Activated CD4-positive, CD25-positive, alpha-beta regulatory T cell treated with anti-CD3 and anti-CD28 coated beads, Interleukin-2, amount 50 U/mL, for 24 hours (primary cell): ENCODE measurements around the gene KHDRBS1.
A peak's percentile ranks its signal among the peaks of the same experiment; 100 is the strongest.
"Not testable (repeated sequence)": the region's sequence is repeated elsewhere in the genome, so short reads cannot be mapped to it uniquely, and the experiment has no call there.

Experiments used
- ATAC-seq, 2 donors: fragments of 150-1000 bp; cut with Tn5 transposase; one replicate each; pipeline ENCODE4 v1.10.0; 2021; ENCODE audit warnings: mild to moderate bottlenecking in 1 of 2, moderate library complexity in 1 of 2

Gene KHDRBS1

GRCh38 chr1:32065613-32066488, 52.2 kb downstream of the KHDRBS1 start:
- not testable (repeated sequence) for ATAC-seq

GRCh38 chr1:32066489-32066873, 52.8 kb downstream of the KHDRBS1 start:
- peak in 1 of 2 donors; percentile 32 for ATAC-seq

GRCh38 chr1:32068957-32069588, 55.4 kb downstream of the KHDRBS1 start:
- no peak for ATAC-seq

GRCh38 chr1:32071758-32072621, 58.3 kb downstream of the KHDRBS1 start:
- ATAC-seq, result peak in 1 of 2 donors; percentile 0

GRCh38 chr1:32072622-32073298, 59.1 kb downstream of the KHDRBS1 start, which contains the start of gene TMEM39B:
Gene TMEM39B (plus strand): TSS chr1:32072939. CDS start chr1:32073048, 109 bp downstream.
- ATAC-seq, result peak; percentile 90 to 92

- ATAC-seq, result no peak
Observed at GRCh38 chr1:32073299-32074229, 59.9 kb downstream of the KHDRBS1 start.

GRCh38 chr1:32074841-32075240, 61.2 kb downstream of the KHDRBS1 start:
- no peak for ATAC-seq

- ATAC-seq, result no peak
Observed at GRCh38 chr1:32077451-32077850, 63.8 kb downstream of the KHDRBS1 start.

- no peak for ATAC-seq
Observed at GRCh38 chr1:32082022-32082421, 68.4 kb downstream of the KHDRBS1 start.

- ATAC-seq, result not testable (repeated sequence)
Observed at GRCh38 chr1:32086381-32086780, 72.7 kb downstream of the KHDRBS1 start.

GRCh38 chr1:32091176-32091575, 77.5 kb downstream of the KHDRBS1 start:
- ATAC-seq, result no peak

- no peak for ATAC-seq
Observed at GRCh38 chr1:32091591-32091990, 77.9 kb downstream of the KHDRBS1 start.
